HepG2 (cell line): ENCODE data around the gene SUPV3L1. TPM values are rescaled to one million over a fixed set of nuclear protein-coding genes. Genes with fewer than 3 reads are reported as not detected.

Experiments
- CEBPB ChIP-seq: IDR thresholded peaks from 2 replicates; pipeline ENCODE4 v1.6.1; 2011; ENCODE audit warnings: low read depth, low read length, improper control_type of control experiment, borderline replicate concordance
- ELF1 ChIP-seq: sonication (generic); formaldehyde crosslinking; IDR thresholded peaks from 2 replicates; pipeline ENCODE4 v1.4.0; 2020; ENCODE audit warnings: missing genetic modification reagents
- HOXA7 ChIP-seq: sonication (generic); formaldehyde crosslinking; IDR thresholded peaks from 2 replicates; pipeline ENCODE4 v1.8.1; 2022; ENCODE audit warnings: mild to moderate bottlenecking, missing genetic modification reagents, moderate library complexity
- MBD4 ChIP-seq: IDR thresholded peaks from 2 replicates; pipeline ENCODE4 v1.6.1; 2012; ENCODE audit warnings: low read length, inconsistent platforms, borderline replicate concordance
- NONO ChIP-seq, 2 experiments: fragments of 450-650 bp in 1 of 2; sonication (generic) in 1 of 2; formaldehyde crosslinking in 1 of 2; IDR thresholded peaks in 1 of 2; conservative IDR thresholded peaks in 1 of 2; 2 replicates each; pipeline versions ENCODE4 v1.6.1 to v1.8.0; 2017 to 2022; ENCODE audit warnings: mild to moderate bottlenecking in 1 of 2, missing genetic modification reagents in 1 of 2, moderate library complexity in 1 of 2
- PPARG ChIP-seq: conservative IDR thresholded peaks from 2 replicates; pipeline ENCODE4 v1.6.1; 2016; ENCODE audit warnings: missing biosample characterization, missing genetic modification reagents
- RELA ChIP-seq: sonication (generic); formaldehyde crosslinking; IDR thresholded peaks from 2 replicates; pipeline ENCODE4 v1.4.0; 2020; ENCODE audit warnings: missing genetic modification reagents
- SALL2 ChIP-seq: sonication (generic); formaldehyde crosslinking; IDR thresholded peaks from 2 replicates; pipeline ENCODE4 v1.8.1; 2023; ENCODE audit warnings: mild to moderate bottlenecking, missing genetic modification reagents, inconsistent platforms
- TSC22D2 ChIP-seq: sonication (generic); formaldehyde crosslinking; IDR thresholded peaks from 2 replicates; pipeline ENCODE4 v1.5.1; 2020; ENCODE audit warnings: missing genetic modification reagents, mild to moderate bottlenecking, borderline replicate concordance
- ZNF10 ChIP-seq: sonication (generic); formaldehyde crosslinking; IDR thresholded peaks from 2 replicates; pipeline ENCODE4 v1.4.0; 2020; ENCODE audit warnings: mild to moderate bottlenecking, low read depth, missing genetic modification reagents, borderline replicate concordance
- ZNF251 ChIP-seq: sonication (generic); formaldehyde crosslinking; IDR thresholded peaks from 2 replicates; pipeline ENCODE4 v1.9.0; 2021; ENCODE audit warnings: mild to moderate bottlenecking, missing genetic modification reagents
- ZNF619 ChIP-seq: sonication (generic); formaldehyde crosslinking; IDR thresholded peaks from 2 replicates; pipeline ENCODE4 v1.4.0; 2020; ENCODE audit warnings: mild to moderate bottlenecking, missing genetic modification reagents
- ZNF746 ChIP-seq: sonication (generic); formaldehyde crosslinking; IDR thresholded peaks from 2 replicates; pipeline ENCODE4 v1.8.0; 2022; ENCODE audit warnings: mild to moderate bottlenecking, missing genetic modification reagents
- ZNF749 ChIP-seq: sonication (generic); formaldehyde crosslinking; IDR thresholded peaks from 2 replicates; pipeline ENCODE4 v1.8.0; 2022; ENCODE audit warnings: mild to moderate bottlenecking, missing genetic modification reagents, moderate library complexity, borderline replicate concordance
- ZNF768 ChIP-seq: sonication (generic); formaldehyde crosslinking; IDR thresholded peaks from 2 replicates; pipeline ENCODE4 v1.4.0; 2020; ENCODE audit warnings: missing genetic modification reagents
- polyA plus RNA-seq, 8 experiments: library from polyadenylated mRNA; depleted of rRNA in 3 of 8; stranded (reverse) in 7 of 8; unstranded in 1 of 8; fragments of >200 nt; fragmentation: Illumina TruSeq in 4 of 8; extraction: Trizol in 4 of 8; gene quantifications; 2 replicates each; pipeline versions ENCODE4 v1.2.1 to v1.2.3, GENCODE V29; 2011 to 2016; ENCODE audit warnings: low read depth in 4 of 8, missing spikeins in 1 of 8, mixed read lengths in 1 of 8; ENCODE audit not compliant: insufficient read depth in 1 of 8
- total RNA-seq, 5 experiments: library from RNA; depleted of rRNA; stranded (reverse); fragments of >200 nt; fragmentation: Illumina TruSeq; extraction: Trizol; gene quantifications; 2 replicates each; pipeline ENCODE4 v1.2.3, GENCODE V29; 2016; ENCODE audit warnings: low read depth in 1 of 5
- TF ChIP-seq, protein P1 (sequence below): sonication (generic); formaldehyde crosslinking; IDR thresholded peaks from 2 replicates; pipeline ENCODE4 v1.8.1; 2022; ENCODE audit warnings: low read depth, mild to moderate bottlenecking, missing genetic modification reagents
- TF ChIP-seq, protein P2 (sequence below): sonication (generic); formaldehyde crosslinking; IDR thresholded peaks from 2 replicates; pipeline ENCODE4 v1.5.1; 2020; ENCODE audit warnings: missing genetic modification reagents, mild to moderate bottlenecking, borderline replicate concordance
- TF ChIP-seq, protein P3 (sequence below): sonication (generic); formaldehyde crosslinking; IDR thresholded peaks from 2 replicates; pipeline ENCODE4 v1.4.0; 2020; ENCODE audit warnings: missing genetic modification reagents
- TF ChIP-seq, protein P4 (sequence below): sonication (generic); formaldehyde crosslinking; IDR thresholded peaks from 2 replicates; pipeline ENCODE4 v1.5.1; 2020; ENCODE audit warnings: mild to moderate bottlenecking, missing genetic modification reagents, borderline replicate concordance
- TF ChIP-seq, protein P5 (sequence below): sonication (generic); formaldehyde crosslinking; IDR thresholded peaks from 2 replicates; pipeline ENCODE4 v1.4.0; 2020; ENCODE audit warnings: mild to moderate bottlenecking, missing genetic modification reagents

The SUPV3L1 gene
- total and polyA plus RNA-seq, 2 of the 13 experiments (the other 11 are each of a cell fraction or from before 2014, with no cell fraction given): 28.8 to 45.7 TPM

DNA sequence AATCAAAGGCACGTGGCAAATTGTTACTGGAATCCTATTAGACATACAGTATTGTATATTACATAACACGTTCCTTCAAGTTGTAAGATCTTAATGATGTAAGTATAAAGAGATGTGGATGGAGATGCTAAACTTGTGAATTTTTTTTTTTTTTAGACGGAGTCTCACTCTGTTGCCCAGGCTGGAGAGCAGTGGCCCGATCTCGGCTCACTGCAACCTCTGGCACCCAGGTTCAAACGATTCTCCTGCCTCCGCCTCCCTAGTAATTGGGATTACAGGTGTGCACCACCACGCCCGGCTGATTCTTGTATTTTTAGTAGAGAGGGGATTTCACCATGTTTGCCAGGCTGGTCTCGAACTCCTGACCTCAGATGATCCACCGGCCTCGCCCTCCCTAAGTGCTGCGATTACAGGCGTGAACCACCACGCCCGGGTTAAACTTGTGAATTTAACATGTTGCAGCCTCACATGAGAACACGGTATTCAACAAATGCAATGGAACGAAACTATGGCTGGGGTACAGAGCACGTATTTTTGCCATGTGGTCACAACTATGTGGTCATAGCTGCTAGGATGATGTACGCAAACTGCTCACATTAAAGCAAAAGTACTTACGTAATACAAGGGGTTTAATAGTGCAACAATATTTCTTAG is 818 bp upstream of the SUPV3L1 start (continued):
- TF ChIP-seq MBD4 (peak; percentile 68; the same call in 1 of the 2 replicates), TSC22D2 (CRISPR knock-in tag) (no peak), ZNF10 (CRISPR knock-in tag) (no peak), ZNF768 (no peak), ELF1 (CRISPR knock-in tag) (no peak), ZNF619 (no peak), PPARG (CRISPR knock-in tag) (0 out of 2 replicates have a peak, but pooled peaks have one; percentile 4), CEBPB (peak; percentile 69), ZNF251 (CRISPR knock-in tag) (no peak), NONO (IDR thresholded peaks at IDR 0.05) (no peak), NONO (CRISPR knock-in tag; conservative IDR thresholded peaks at IDR 0.05) (peak; percentile 21; the same call in 1 of the 2 replicates), RELA (CRISPR knock-in tag) (no peak), SALL2 (no peak), ZNF749 (CRISPR knock-in tag) (no peak), HOXA7 (CRISPR knock-in tag) (no peak), ZNF746 (CRISPR knock-in tag) (no peak)
- TF ChIP-seq, protein P1, sequence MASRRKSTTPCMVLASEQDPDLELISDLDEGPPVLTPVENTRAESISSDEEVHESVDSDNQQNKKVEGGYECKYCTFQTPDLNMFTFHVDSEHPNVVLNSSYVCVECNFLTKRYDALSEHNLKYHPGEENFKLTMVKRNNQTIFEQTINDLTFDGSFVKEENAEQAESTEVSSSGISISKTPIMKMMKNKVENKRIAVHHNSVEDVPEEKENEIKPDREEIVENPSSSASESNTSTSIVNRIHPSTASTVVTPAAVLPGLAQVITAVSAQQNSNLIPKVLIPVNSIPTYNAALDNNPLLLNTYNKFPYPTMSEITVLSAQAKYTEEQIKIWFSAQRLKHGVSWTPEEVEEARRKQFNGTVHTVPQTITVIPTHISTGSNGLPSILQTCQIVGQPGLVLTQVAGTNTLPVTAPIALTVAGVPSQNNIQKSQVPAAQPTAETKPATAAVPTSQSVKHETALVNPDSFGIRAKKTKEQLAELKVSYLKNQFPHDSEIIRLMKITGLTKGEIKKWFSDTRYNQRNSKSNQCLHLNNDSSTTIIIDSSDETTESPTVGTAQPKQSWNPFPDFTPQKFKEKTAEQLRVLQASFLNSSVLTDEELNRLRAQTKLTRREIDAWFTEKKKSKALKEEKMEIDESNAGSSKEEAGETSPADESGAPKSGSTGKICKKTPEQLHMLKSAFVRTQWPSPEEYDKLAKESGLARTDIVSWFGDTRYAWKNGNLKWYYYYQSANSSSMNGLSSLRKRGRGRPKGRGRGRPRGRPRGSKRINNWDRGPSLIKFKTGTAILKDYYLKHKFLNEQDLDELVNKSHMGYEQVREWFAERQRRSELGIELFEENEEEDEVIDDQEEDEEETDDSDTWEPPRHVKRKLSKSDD (CRISPR knock-in tag): 0 out of 2 replicates have a peak, but pooled peaks have one; percentile 50
- TF ChIP-seq, protein P2, sequence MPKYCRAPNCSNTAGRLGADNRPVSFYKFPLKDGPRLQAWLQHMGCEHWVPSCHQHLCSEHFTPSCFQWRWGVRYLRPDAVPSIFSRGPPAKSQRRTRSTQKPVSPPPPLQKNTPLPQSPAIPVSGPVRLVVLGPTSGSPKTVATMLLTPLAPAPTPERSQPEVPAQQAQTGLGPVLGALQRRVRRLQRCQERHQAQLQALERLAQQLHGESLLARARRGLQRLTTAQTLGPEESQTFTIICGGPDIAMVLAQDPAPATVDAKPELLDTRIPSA: no peak
- TF ChIP-seq, protein P3, sequence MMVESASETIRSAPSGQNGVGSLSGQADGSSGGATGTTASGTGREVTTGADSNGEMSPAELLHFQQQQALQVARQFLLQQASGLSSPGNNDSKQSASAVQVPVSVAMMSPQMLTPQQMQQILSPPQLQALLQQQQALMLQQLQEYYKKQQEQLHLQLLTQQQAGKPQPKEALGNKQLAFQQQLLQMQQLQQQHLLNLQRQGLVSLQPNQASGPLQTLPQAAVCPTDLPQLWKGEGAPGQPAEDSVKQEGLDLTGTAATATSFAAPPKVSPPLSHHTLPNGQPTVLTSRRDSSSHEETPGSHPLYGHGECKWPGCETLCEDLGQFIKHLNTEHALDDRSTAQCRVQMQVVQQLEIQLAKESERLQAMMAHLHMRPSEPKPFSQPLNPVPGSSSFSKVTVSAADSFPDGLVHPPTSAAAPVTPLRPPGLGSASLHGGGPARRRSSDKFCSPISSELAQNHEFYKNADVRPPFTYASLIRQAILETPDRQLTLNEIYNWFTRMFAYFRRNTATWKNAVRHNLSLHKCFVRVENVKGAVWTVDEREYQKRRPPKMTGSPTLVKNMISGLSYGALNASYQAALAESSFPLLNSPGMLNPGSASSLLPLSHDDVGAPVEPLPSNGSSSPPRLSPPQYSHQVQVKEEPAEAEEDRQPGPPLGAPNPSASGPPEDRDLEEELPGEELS (CRISPR knock-in tag): no peak
- TF ChIP-seq, protein P4, sequence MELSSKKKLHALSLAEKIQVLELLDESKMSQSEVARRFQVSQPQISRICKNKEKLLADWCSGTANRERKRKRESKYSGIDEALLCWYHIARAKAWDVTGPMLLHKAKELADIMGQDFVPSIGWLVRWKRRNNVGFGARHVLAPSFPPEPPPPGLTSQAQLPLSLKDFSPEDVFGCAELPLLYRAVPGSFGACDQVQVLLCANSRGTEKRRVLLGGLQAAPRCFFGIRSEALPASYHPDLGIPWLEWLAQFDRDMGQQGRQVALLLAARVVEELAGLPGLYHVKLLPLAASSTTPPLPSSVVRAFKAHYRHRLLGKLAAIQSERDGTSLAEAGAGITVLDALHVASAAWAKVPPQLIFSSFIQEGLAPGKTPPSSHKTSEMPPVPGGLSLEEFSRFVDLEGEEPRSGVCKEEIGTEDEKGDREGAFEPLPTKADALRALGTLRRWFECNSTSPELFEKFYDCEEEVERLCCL (CRISPR knock-in tag): no peak
- TF ChIP-seq, protein P5, sequence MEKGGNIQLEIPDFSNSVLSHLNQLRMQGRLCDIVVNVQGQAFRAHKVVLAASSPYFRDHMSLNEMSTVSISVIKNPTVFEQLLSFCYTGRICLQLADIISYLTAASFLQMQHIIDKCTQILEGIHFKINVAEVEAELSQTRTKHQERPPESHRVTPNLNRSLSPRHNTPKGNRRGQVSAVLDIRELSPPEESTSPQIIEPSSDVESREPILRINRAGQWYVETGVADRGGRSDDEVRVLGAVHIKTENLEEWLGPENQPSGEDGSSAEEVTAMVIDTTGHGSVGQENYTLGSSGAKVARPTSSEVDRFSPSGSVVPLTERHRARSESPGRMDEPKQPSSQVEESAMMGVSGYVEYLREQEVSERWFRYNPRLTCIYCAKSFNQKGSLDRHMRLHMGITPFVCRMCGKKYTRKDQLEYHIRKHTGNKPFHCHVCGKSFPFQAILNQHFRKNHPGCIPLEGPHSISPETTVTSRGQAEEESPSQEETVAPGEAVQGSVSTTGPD: no peak
